Mesenteric fat pad (tissue), 1 donor: ENCODE data around the gene PNPT1. TPM values are rescaled to one million over a fixed set of nuclear protein-coding genes. Genes with fewer than 3 reads are reported as not detected.
"Not testable (repeated sequence)": the region's sequence is repeated elsewhere in the genome, so short reads cannot be mapped to it uniquely, and the experiment has no call there.

Experiments used
- DNase-seq: peaks from one replicate; pipeline ENCODE4 v3.0.0-alpha.2; 2020; ENCODE audit warnings: low spot score
- long read RNA-seq: library from polyadenylated mRNA; unstranded; transcript quantifications from one replicate; pipeline ENCODE4 v2.0.0, GENCODE V29; 2020
- total RNA-seq: library from RNA; stranded (reverse); fragmentation: NEBNext Ultra II Directional; extraction: Animal tissue kit (Norgen Biotek cat#: 25700); gene quantifications from one replicate; pipeline ENCODE4 v1.2.1, GENCODE V29; 2021
- donor health status: DM: yes; HTN: yes; CAD: no.

The PNPT1 gene
- total RNA-seq, result 22.8 TPM
- long read RNA-seq, full-length matches to known transcripts, result 16 of 46 reads
- long read RNA-seq, partial matches to known transcripts, result 15 of 46 reads
- long read RNA-seq, other reads (novel, unspliced or antisense), result 15 of 46 reads

DNA sequence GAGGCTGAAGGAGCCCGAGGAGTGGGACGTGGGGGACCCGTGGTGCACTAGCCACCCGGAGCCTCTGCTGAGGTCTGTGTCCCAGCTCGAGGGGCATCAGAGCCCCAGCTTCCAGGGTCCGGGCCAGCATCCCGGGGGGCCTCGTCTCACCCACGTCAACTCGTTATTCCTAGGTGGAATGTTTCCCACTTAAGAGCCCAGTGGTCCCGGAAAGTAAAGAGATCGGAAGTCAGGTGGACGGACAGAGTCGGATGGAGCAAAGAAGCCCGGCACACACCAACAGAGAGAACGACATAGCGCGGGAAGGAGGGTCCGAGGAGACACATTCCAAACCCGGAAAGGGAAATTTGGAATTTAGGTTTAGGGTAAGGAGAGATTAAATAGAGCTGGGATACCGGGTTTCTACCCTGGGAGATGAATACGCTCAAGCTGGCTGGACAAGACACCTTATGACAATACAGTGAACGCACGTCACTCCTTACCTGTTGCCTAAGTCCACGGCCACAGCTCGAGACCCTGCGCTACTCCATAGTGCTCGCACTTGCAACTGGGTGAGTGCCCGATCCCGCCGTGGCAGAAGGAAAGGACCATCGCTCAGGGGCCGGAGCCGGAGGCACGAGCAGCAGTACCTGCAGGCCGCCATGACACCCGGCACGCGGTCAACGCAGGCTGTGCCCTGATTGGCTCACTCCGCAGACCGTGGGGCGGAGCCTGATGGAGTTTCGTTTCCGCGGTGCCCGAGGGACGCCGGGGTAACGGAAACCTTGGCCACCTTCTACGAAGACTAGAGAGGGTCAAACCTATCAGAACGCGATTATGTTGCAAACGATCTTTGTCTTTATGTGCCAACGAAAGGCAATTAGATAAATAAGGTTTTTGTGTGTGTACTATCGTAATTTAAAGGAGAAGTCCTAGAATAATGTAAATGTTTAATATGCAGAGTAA lies at the start of gene PNPT1:
Gene PNPT1 (minus strand): TSS at position 664 of the 945 bp plus-strand sequence. CDS start 21 bp downstream, at position 643.
- DNase-seq, result peak; percentile 97

- DNase-seq, result no peak
Measured at GRCh38 chr2:55742996-55743395, 49.4 kb upstream of the PNPT1 start.

DNA sequence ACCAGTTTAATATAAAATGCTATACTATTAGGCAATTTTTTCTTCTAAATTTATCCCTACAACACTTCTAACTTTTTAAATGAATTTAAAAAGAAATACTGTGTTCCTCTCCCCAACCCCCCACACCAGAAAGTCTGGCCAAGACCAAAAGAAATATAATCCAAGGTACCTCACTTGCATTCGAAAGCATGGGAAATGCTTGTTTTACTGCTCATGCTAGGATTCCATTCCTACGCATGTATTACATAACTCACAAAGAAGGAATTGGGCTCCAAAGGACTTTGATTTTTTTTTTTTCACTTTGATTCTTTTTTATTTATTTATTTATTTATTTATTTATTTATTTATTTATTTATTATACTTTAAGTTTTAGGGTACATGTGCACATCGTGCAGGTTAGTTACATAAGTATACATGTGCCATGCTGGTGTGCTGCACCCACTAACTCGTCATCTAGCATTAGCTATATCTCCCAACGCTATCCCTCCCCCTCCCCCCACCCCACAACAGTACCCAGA lies 42.4 kb upstream of the PNPT1 start:
- not testable (repeated sequence) for DNase-seq

DNA sequence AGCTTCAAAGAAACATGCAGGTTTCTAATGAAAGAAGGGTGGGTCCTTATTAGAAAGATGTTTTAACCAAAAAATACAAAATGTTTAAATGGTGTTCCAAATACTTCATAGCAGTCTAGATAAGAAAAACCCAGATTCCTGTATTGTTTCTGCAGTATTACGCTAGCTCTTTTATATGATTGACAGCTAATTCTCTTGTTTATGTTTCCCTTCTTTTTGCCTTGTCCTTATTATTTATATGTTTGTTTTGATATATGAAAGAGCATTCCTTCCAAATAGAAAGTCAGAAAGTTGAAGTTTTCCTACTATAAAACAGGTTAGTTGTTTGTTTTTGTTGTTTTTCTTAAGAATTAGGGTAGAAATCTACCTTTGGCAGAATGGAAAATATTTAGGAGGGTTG lies 41.1 kb upstream of the PNPT1 start:
- DNase-seq, result no peak

- no peak for DNase-seq
Measured at GRCh38 chr2:55733335-55733734, 39.7 kb upstream of the PNPT1 start.

- no peak for DNase-seq
Measured at GRCh38 chr2:55732854-55733253, 39.2 kb upstream of the PNPT1 start.

DNA sequence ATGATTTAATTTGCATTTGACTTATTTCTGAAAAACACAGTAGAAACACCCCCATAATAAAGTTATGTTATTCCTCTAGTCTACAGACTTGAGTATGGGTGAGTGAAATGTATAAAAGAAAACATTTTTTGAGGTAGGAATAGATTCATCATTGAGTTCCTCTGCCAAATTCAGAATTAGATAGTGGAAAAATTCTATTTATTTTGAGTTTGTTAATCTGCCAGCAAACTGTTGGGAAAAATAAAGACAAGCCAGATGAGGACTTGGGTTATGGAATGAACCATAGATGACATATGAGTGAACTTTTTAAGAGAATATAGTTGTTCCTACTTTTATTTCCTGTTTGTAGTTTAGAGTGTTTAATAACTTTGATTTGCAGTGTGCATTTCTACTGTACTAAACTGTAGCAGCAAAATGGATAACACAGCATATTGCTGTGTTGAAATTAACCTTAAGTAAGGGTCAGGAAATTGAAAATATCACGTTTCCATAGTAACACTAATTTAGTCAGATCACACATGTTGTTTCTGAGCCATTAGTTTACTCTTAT lies 35.6 kb upstream of the PNPT1 start:
- DNase-seq, result no peak

DNA sequence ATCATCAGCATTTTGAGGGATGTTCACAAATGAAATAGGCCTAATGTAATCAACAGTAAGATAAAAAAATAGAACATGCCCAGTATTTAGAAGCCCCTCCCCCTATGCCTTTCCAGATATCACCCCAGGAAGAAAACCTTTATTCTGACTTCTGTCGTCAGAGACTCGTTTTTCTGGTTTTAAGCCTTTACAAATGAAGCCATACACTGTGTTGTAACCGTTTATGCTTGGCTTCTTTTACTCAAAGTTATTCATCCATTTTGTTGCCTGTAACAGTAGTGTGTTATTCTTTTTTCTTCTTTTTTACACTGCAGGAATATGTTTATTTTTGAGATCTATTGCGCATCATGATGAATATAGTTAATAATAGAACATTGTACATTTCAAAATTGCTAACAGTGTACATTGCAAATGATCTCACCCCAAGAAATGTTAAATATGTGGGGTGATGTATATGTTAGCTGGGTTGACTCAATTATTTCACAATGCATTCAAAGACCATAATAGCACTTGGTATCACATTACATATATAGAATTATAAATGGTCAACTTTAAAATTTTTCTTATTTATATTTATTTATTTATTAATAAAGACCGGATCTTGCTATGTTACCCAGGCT lies 28.1 kb upstream of the PNPT1 start:
- DNase-seq, result no peak

GRCh38 chr2:55720417-55720816 lies 26.8 kb upstream of the PNPT1 start:
- no peak for DNase-seq

DNA sequence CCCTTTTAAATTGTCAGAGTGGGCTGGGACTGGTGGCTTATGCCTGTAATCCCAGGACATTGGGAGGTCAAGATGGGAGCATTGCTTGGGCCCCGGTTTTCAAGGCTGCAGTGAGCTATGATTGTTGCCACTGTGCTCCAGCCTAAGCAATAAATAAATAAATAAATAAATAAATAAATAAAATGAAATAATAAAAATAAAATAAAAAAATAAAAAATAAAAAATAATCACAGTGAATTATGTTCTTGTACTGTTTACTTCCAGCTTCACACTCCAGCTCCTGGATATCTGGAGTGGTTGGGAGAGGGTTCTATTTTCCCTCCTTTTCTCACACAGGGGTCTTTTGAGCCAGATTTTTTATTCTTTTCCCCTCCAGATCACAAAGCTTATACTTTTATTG lies 26.2 kb upstream of the PNPT1 start:
- DNase-seq, result no peak

GRCh38 chr2:55718165-55719008 lies 24.7 kb upstream of the PNPT1 start:
- DNase-seq, result no peak

- DNase-seq, result no peak
Measured at GRCh38 chr2:55715626-55716025, 22.0 kb upstream of the PNPT1 start.

DNA sequence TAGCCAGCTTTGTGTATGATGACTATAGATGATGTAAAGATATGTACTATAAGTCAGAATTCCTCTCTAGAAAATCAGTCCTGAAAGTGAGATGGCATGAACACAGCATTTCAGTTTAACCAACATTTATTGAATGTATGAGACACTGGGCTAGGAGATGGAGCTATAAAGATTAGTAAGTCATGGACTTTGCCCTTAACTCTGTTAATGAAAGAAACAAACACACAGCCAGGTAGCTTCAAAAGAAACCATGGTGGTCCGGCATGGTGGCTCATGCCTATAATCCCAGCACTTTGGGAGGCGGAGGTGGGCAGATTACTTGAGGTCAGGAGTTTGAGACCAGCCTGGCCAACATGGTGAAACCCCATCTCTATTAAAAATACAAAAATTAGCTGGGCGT lies 21.5 kb upstream of the PNPT1 start:
- DNase-seq, result not testable (repeated sequence)

GRCh38 chr2:55712477-55713060 lies 18.9 kb upstream of the PNPT1 start:
- no peak for DNase-seq

DNA sequence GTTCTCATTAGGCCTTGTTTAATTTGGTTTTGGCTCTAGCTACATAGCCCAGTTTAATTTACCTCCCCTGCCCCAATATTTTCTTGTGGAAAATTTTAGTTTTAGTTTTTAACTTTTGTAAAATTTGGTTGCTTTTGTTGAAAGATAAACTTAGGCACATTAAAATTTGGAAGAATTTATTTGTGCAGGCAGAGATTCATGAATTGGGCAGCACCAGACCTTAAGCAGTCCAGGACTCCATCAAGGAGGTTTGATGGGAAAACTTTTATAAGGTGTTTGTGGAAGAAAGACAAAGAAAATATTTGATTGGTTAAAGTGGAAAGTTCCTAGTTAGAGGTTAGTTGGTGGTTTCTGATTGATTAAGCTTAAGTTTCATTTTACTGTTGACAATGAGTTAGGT lies 16.4 kb upstream of the PNPT1 start:
- DNase-seq, result no peak

- no peak for DNase-seq
Measured at GRCh38 chr2:55707751-55708150, 14.1 kb upstream of the PNPT1 start.

- DNase-seq, result not testable (repeated sequence)
Measured at GRCh38 chr2:55706258-55706657, 12.6 kb upstream of the PNPT1 start.

GRCh38 chr2:55705027-55705653 lies 11.5 kb upstream of the PNPT1 start:
- DNase-seq, result no peak

- no peak for DNase-seq
Measured at GRCh38 chr2:55703350-55703749, 9.7 kb upstream of the PNPT1 start.

DNA sequence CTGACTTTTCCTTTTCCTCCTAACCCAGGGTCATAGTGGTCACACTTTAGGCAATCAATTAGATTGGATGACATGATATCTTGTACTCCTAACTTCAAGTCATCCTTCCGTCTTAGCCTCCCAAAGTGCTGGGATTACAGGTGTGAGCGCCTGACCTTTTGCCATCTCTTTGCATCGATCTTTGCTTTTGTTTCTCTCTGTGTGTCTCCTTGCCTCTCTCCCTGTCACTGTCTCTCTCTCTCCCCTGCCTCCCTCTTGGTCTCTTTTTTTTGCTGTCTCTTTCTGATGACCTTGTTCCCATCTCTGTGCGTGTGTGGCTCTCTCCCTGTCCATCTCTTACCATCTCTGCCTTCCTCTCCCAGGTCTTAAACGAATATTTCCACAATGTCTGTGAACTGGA lies 904 bp downstream of the PNPT1 start:
- not testable (repeated sequence) for DNase-seq
